ENCODE data around the gene CMTM7. TPM values are rescaled to one million over a fixed set of nuclear protein-coding genes. Genes with fewer than 3 reads are reported as not detected.

The CMTM7 gene
- total and polyA plus RNA-seq, 2 of the 13 experiments (the other 11 are each of a cell fraction or from before 2014, with no cell fraction given) = 20.9 to 21.4 TPM

DNA sequence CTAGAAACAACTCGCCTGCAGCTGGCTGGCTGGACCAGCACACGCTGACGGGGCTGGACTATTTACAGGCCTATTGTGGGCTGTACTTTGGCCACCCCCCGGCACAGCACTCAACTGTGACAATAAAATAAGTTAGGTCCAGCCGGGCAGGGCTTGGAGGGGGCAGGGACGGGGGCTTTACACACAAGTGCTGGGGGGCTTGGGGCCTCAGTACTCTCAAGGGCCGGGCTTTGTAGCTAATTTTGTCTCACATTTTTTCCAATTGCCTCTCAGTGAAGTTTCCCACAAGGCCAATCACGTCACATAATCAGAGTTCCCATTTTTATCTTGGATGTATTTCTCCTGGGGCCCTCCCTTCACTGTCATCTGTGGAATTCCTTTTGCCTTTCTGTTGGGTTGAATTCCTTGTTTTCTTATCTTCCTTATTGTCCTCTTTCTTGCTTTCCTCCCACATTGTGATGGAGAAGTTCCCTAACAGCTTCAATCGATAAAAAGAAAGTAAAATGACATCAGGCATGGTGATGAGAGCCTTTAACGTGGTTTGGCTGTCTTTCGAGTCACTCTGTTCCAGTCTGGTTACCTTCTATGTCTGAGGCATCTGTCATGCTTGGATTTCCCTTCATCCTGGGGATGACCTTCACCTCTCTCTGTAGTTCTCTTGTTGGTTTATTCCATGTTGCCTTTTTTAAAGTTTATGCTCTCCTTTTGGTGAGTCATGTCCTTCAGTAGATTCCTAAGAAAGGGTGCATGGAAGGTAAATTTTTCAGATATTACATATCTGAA lies 44.1 kb upstream of the CMTM7 start (continued):
- TF ChIP-seq, protein P1, sequence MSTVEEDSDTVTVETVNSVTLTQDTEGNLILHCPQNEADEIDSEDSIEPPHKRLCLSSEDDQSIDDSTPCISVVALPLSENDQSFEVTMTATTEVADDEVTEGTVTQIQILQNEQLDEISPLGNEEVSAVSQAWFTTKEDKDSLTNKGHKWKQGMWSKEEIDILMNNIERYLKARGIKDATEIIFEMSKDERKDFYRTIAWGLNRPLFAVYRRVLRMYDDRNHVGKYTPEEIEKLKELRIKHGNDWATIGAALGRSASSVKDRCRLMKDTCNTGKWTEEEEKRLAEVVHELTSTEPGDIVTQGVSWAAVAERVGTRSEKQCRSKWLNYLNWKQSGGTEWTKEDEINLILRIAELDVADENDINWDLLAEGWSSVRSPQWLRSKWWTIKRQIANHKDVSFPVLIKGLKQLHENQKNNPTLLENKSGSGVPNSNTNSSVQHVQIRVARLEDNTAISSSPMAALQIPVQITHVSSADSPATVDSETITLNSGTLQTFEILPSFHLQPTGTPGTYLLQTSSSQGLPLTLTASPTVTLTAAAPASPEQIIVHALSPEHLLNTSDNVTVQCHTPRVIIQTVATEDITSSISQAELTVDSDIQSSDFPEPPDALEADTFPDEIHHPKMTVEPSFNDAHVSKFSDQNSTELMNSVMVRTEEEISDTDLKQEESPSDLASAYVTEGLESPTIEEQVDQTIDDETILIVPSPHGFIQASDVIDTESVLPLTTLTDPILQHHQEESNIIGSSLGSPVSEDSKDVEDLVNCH (CRISPR knock-in tag; IDR thresholded peaks at IDR 0.05) = no peak
- TF ChIP-seq ZSCAN31 (CRISPR knock-in tag; IDR thresholded peaks at IDR 0.05; ENCODE audit: low read depth) (0 out of 2 replicates have a peak, but pooled peaks have one; percentile 24), TCF7 (IDR thresholded peaks at IDR 0.05; ENCODE audit: low read depth) (no peak), ZNF543 (CRISPR knock-in tag; IDR thresholded peaks at IDR 0.05) (no peak), ZNF275 (CRISPR knock-in tag; IDR thresholded peaks at IDR 0.05; ENCODE audit: borderline replicate concordance) (no peak), SOX5 (CRISPR knock-in tag; IDR thresholded peaks at IDR 0.05; ENCODE audit: borderline replicate concordance) (peak; percentile 20; the same call in 1 of the 2 replicates), JDP2 (CRISPR knock-in tag; IDR thresholded peaks at IDR 0.05; ENCODE audit: borderline replicate concordance) (no peak), ZFP82 (CRISPR knock-in tag; IDR thresholded peaks at IDR 0.05; ENCODE audit: borderline replicate concordance) (no peak), SOX13 (IDR thresholded peaks at IDR 0.05) (no peak), SOX13 (CRISPR knock-in tag; conservative IDR thresholded peaks at IDR 0.05 in 1 of 2, IDR thresholded peaks at IDR 0.05 in 1 of 2) (peak in 1 of 2 experiments; percentile 36; a peak in 2 of 4 replicates), HNF4G (IDR thresholded peaks at IDR 0.05; ENCODE audit: borderline replicate concordance, low read depth, low read length) (peak; percentile 19; the same call in 1 of the 2 replicates), HNF4G (CRISPR knock-in tag; IDR thresholded peaks at IDR 0.05; ENCODE audit: borderline replicate concordance, low read depth) (no peak), MTA1 (CRISPR knock-in tag; IDR thresholded peaks at IDR 0.05; ENCODE audit: borderline replicate concordance) (no peak), JARID2 (CRISPR knock-in tag; IDR thresholded peaks at IDR 0.05; ENCODE audit: insufficient replicate concordance) (no peak), NFE2L2 (IDR thresholded peaks at IDR 0.05; ENCODE audit: low read length) (no peak), ZFX (CRISPR knock-in tag; IDR thresholded peaks at IDR 0.05; ENCODE audit: low read depth) (peak; percentile 41; the same call in 1 of the 2 replicates)
